Neural progenitor cell (in vitro differentiated cells): ENCODE results near the gene SGCG. TPM values are rescaled to one million over a fixed set of nuclear protein-coding genes. Genes with fewer than 3 reads are reported as not detected.

Source experiments
- DNase-seq: peaks from one replicate; pipeline ENCODE4 v3.0.0-alpha.2; 2016; ENCODE audit warnings: low spot score
- H2AFZ ChIP-seq: fragments of 200-600 bp; sonication (generic); replicated peaks from 2 replicates; pipeline ENCODE4 v1.6.1; 2016; ENCODE audit warnings: antibody characterized with exemption
- H3F3A ChIP-seq: fragments of 200-600 bp; sonication (generic); 2 replicates; pipeline ENCODE4 v1.6.1; 2016; ENCODE audit warnings: antibody characterized with exemption, low read depth
- H3K27ac ChIP-seq: fragments of 200-600 bp; sonication (generic); 2 replicates; pipeline ENCODE4 v1.5.1; 2016; ENCODE audit warnings: mild to moderate bottlenecking
- H3K27me3 ChIP-seq: fragments of 200-600 bp; sonication (generic); 2 replicates; pipeline ENCODE4 v1.6.1; 2016; ENCODE audit warnings: mild to moderate bottlenecking, moderate library complexity
- H3K36me3 ChIP-seq: fragments of 200-600 bp; sonication (generic); 2 replicates; pipeline ENCODE4 v1.5.1; 2016
- H3K4me1 ChIP-seq: fragments of 200-600 bp; sonication (generic); 2 replicates; pipeline ENCODE4 v1.6.1; 2016; ENCODE audit warnings: mixed run types
- H3K4me2 ChIP-seq: fragments of 200-600 bp; sonication (generic); 2 replicates; pipeline ENCODE4 v1.6.1; 2016
- H3K4me3 ChIP-seq: fragments of 200-600 bp; sonication (generic); 2 replicates; pipeline ENCODE4 v1.5.1; 2016
- H3K79me2 ChIP-seq: fragments of 200-600 bp; sonication (generic); 2 replicates; pipeline ENCODE4 v1.6.1; 2016; ENCODE audit warnings: low read depth
- H3K9ac ChIP-seq: fragments of 200-600 bp; sonication (generic); 2 replicates; pipeline ENCODE4 v1.6.1; 2016
- H3K9me3 ChIP-seq: fragments of 200-600 bp; sonication (generic); 2 replicates; pipeline ENCODE4 v1.5.1; 2016; ENCODE audit warnings: low read depth
- H4K20me1 ChIP-seq: fragments of 200-600 bp; sonication (generic); 2 replicates; pipeline ENCODE4 v1.6.1; 2016; ENCODE audit warnings: low read depth
- H3K27ac Mint-ChIP-seq: 3 replicates; pipeline ENCODE4 v1.8.0; 2021; ENCODE audit warnings: mixed read lengths
- H3K27me3 Mint-ChIP-seq: 2 replicates; pipeline ENCODE4 v1.8.0; 2022; ENCODE audit warnings: low read depth, mild to moderate bottlenecking, inconsistent platforms, moderate library complexity, mixed read lengths; ENCODE audit not compliant: insufficient read depth
- H3K36me3 Mint-ChIP-seq: 3 replicates; pipeline ENCODE4 v1.8.0; 2021; ENCODE audit warnings: mixed read lengths
- H3K4me1 Mint-ChIP-seq: 3 replicates; pipeline ENCODE4 v1.8.0; 2021; ENCODE audit warnings: mixed read lengths
- H3K4me3 Mint-ChIP-seq: 3 replicates; pipeline ENCODE4 v1.8.0; 2021; ENCODE audit warnings: mild to moderate bottlenecking, moderate library complexity, mixed read lengths
- H3K9me3 Mint-ChIP-seq: 3 replicates; pipeline ENCODE4 v1.8.0; 2020; ENCODE audit warnings: mixed read lengths
- EZH2 ChIP-seq: fragments of 200-600 bp; sonication (generic); IDR thresholded peaks from 2 replicates; pipeline ENCODE4 v1.6.1; 2017; ENCODE audit warnings: antibody characterized with exemption, mild to moderate bottlenecking, moderate library complexity
- EZH2phosphoT487 ChIP-seq: fragments of 200-600 bp; sonication (generic); IDR thresholded peaks from 2 replicates; pipeline ENCODE4 v1.6.1; 2017; ENCODE audit warnings: antibody characterized with exemption
- total RNA-seq: library from RNA; depleted of rRNA; stranded (reverse); fragments of >200 nt; gene quantifications from 2 replicates; pipeline ENCODE4 v1.2.3, GENCODE V29; 2015; ENCODE audit warnings: low replicate concordance
- TF ChIP-seq, protein P1 (sequence below): fragments of 200-600 bp; sonication (generic); IDR thresholded peaks from 2 replicates; pipeline ENCODE4 v1.5.1; 2017; ENCODE audit warnings: antibody characterized with exemption, mild to moderate bottlenecking

Gene SGCG
- total RNA-seq, 1 donor from 2014 or later: 0.19 TPM

DNA sequence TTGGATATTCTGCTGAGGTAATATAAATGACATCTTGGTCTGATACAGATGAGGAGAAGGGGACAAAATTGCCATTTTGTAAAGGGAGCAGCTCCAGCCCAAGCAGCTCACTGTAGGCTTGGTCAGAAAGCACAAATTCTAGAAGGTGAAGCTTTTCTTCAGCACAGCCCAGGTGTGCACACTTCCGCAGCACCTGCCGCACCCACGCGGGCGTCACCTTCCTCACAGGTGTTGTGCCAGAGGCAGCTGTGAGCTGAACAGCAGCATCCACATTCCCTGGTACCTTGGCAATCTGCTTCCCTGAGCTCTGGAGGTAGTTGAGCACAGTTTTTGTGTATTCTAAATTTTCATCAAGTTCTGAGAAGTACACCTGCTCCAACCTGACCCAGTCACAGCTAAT is 173.7 kb downstream of the SGCG start:
- peaks cover 20% of the 10 kb centered on the region for H3K36me3 ChIP-seq

DNA sequence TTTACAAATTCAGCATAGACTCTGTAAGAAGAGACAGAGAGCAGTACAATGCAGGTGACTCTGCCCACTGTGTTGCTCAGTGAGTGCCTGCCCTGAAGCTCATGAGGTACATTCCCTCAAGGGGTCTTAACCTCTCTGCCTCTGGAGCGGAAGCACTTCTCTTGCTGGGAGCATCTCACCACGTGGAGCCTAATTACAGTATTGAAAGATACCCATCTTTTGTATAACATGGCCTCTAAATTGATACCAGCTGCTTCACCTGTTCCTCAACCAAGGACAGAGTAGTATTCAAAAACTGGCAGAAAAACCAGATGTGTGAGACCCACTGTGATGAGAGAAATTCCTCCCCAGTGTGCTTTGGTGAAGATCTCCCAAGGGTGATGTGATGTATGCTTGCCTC is 175.6 kb downstream of the SGCG start:
- H3K9me3 ChIP-seq: no peaks in the 10 kb centered on the region
- Mint-ChIP-seq H3K4me1 (no peaks in the 10 kb centered on the region), H3K27ac (no peak overlapping the region), H3K9me3 (no peaks in the 10 kb centered on the region), H3K4me3 (no peak overlapping the region), H3K27me3 (no peaks in the 10 kb centered on the region), H3K36me3 (peaks cover 33% of the 10 kb centered on the region)
- no peaks in the 10 kb centered on the region for H3K27me3 ChIP-seq
- H3K4me1 ChIP-seq: no peaks in the 10 kb centered on the region
- no peak overlapping the region for H3K9ac ChIP-seq
- peaks cover 20% of the 10 kb centered on the region for H3K36me3 ChIP-seq
- H3K4me2 ChIP-seq: no peak overlapping the region
- no peaks in the 10 kb centered on the region for H3F3A ChIP-seq
- H3K79me2 ChIP-seq: peaks cover 20% of the 10 kb centered on the region
- no peaks in the 10 kb centered on the region for H4K20me1 ChIP-seq
- H3K4me3 ChIP-seq: no peak overlapping the region
- no peak overlapping the region for H3K27ac ChIP-seq
- no peak for DNase-seq
- H2AFZ ChIP-seq: no peak overlapping the region
- TF ChIP-seq EZH2phosphoT487 (no peak), EZH2 (no peak)
- TF ChIP-seq, protein P1, sequence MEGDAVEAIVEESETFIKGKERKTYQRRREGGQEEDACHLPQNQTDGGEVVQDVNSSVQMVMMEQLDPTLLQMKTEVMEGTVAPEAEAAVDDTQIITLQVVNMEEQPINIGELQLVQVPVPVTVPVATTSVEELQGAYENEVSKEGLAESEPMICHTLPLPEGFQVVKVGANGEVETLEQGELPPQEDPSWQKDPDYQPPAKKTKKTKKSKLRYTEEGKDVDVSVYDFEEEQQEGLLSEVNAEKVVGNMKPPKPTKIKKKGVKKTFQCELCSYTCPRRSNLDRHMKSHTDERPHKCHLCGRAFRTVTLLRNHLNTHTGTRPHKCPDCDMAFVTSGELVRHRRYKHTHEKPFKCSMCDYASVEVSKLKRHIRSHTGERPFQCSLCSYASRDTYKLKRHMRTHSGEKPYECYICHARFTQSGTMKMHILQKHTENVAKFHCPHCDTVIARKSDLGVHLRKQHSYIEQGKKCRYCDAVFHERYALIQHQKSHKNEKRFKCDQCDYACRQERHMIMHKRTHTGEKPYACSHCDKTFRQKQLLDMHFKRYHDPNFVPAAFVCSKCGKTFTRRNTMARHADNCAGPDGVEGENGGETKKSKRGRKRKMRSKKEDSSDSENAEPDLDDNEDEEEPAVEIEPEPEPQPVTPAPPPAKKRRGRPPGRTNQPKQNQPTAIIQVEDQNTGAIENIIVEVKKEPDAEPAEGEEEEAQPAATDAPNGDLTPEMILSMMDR: no peak

More for the DNA sequence above, 173.7 kb downstream of the SGCG start:
- no peaks in the 10 kb centered on the region for H3K4me1 ChIP-seq
- DNase-seq: no peak
- no peaks in the 10 kb centered on the region for H3K9me3 ChIP-seq
- H3K4me3 Mint-ChIP-seq: no peak overlapping the region
- H3K79me2 ChIP-seq: peaks cover 31% of the 10 kb centered on the region
- H3K27ac Mint-ChIP-seq: no peak overlapping the region
- H2AFZ ChIP-seq: no peak overlapping the region
- no peaks in the 10 kb centered on the region for H3F3A ChIP-seq
- H3K4me2 ChIP-seq: no peak overlapping the region
- H3K27me3 ChIP-seq: no peaks in the 10 kb centered on the region
- TF ChIP-seq, protein P1: no peak
- TF ChIP-seq EZH2phosphoT487 (no peak), EZH2 (no peak)
- no peaks in the 10 kb centered on the region for H3K27me3 Mint-ChIP-seq
- H3K4me3 ChIP-seq: no peak overlapping the region
- H4K20me1 ChIP-seq: no peaks in the 10 kb centered on the region
- H3K27ac ChIP-seq: no peak overlapping the region
- no peak overlapping the region for H3K9ac ChIP-seq
- no peaks in the 10 kb centered on the region for H3K4me1 Mint-ChIP-seq
- no peaks in the 10 kb centered on the region for H3K9me3 Mint-ChIP-seq
- H3K36me3 Mint-ChIP-seq: peaks cover 45% of the 10 kb centered on the region

DNA sequence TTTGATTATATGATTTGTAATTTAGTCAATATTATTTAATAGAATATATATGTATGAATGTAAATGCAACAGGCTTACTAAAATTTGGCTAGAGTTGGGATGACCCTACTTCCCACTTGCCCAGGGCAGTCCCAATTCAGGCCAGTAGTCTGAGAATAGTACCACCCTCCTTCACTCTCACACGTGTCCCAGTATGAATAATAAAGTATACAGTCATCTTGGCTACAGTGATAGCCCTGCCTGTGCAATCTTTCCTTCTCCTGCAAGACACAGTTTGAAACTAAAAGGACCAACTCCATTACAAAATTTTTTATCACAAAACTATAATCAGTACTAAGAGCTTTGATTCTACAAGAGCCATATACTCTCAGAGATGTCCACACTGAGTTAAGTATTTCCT is 176.6 kb downstream of the SGCG start:
- Histone ChIP-seq H3K79me2 (peaks cover 12% of the 10 kb centered on the region), H3K4me3 (no peak overlapping the region), H3K9ac (no peak overlapping the region), H4K20me1 (no peaks in the 10 kb centered on the region), H3K36me3 (peaks cover 20% of the 10 kb centered on the region), H3K27ac (no peak overlapping the region), H3K9me3 (no peaks in the 10 kb centered on the region), H3F3A (no peaks in the 10 kb centered on the region), H3K4me1 (no peaks in the 10 kb centered on the region), H3K27me3 (no peaks in the 10 kb centered on the region), H3K4me2 (no peak overlapping the region), H2AFZ (no peak overlapping the region)
- Mint-ChIP-seq H3K36me3 (peaks cover 27% of the 10 kb centered on the region), H3K4me1 (no peaks in the 10 kb centered on the region), H3K27ac (no peak overlapping the region), H3K27me3 (no peaks in the 10 kb centered on the region), H3K9me3 (no peaks in the 10 kb centered on the region), H3K4me3 (no peak overlapping the region)
- TF ChIP-seq, protein P1: no peak
- DNase-seq: no peak

DNA sequence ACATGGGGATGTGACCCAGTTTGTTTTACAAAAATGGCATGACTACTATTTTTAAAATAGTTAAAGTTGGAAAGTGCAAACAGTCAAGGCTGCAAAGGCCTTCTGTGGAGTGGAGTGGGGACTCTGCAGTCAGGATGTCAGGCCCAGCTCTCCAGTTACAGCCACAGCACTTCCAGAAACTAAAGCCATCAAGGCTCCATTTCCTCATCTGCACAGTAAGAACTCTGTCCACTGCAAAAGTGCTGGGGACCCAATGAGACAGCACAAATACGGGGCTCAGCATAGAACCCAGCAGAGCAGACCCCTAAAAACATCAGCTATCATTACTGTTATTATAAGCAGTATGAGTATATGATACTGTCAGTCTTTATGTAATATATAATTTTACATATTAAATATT is 179.1 kb downstream of the SGCG start:
- Histone ChIP-seq H3K27ac (no peak overlapping the region), H3K4me2 (no peak overlapping the region), H4K20me1 (no peaks in the 10 kb centered on the region), H3K27me3 (no peaks in the 10 kb centered on the region), H3K79me2 (no peaks in the 10 kb centered on the region), H3K36me3 (peaks cover 25% of the 10 kb centered on the region), H3F3A (no peaks in the 10 kb centered on the region), H3K4me3 (no peak overlapping the region), H2AFZ (no peak overlapping the region), H3K9me3 (no peaks in the 10 kb centered on the region), H3K4me1 (no peaks in the 10 kb centered on the region), H3K9ac (no peak overlapping the region)
- H3K27ac Mint-ChIP-seq: no peak overlapping the region
- DNase-seq: no peak
- H3K27me3 Mint-ChIP-seq: no peaks in the 10 kb centered on the region
- H3K4me3 Mint-ChIP-seq: no peak overlapping the region
- TF ChIP-seq EZH2phosphoT487 (no peak), EZH2 (no peak)
- TF ChIP-seq, protein P1: no peak
- peaks cover 22% of the 10 kb centered on the region for H3K36me3 Mint-ChIP-seq
- H3K9me3 Mint-ChIP-seq: no peaks in the 10 kb centered on the region
- H3K4me1 Mint-ChIP-seq: no peaks in the 10 kb centered on the region
